IMR-90 (cell line): Measurements from ENCODE around the gene FALEC. TPM values are rescaled to one million over a fixed set of nuclear protein-coding genes. Genes with fewer than 3 reads are reported as not detected.

ENCODE experiments used
- ATAC-seq: fragments of 200-7000 bp; cut with Tn5 transposase; 2 replicates; pipeline ENCODE4 v1.9.1; 2020; ENCODE audit warnings: low read depth, mild to moderate bottlenecking, moderate library complexity
- BruUV-seq: library from RNA; stranded (reverse); fragments of 400-500 nt; replicated peaks from 2 replicates; lab custom pipeline; 2021; lab: Mats Ljungman, UMichigan
- CTCF ChIA-PET: fragments of 300-600 bp; formaldehyde crosslinking; extraction: SDS; loops from one replicate; lab custom pipeline; 2021; ENCODE audit warnings: antibody characterized with exemption; lab: Yijun Ruan, JAX
- POLR2A ChIA-PET: fragments of 300-600 bp; sonication (Branson Sonifier 250); formaldehyde crosslinking; loops from one replicate; lab custom pipeline; 2022; ENCODE audit warnings: antibody characterized with exemption; ENCODE audit not compliant: unreplicated experiment; lab: Charles Lee
- DNase-seq: peaks from one replicate; pipeline ENCODE4 v3.0.0; 2013
- H2AFZ ChIP-seq: replicated peaks from 2 replicates; pipeline ENCODE3; 2013; ENCODE audit warnings: low read length, mild to moderate bottlenecking; ENCODE audit not compliant: poor library complexity
- H2AK5ac ChIP-seq: 2 replicates; pipeline ENCODE4 v1.6.1; 2013; ENCODE audit warnings: low read depth, low read length, inconsistent platforms
- H2AK9ac ChIP-seq: replicated peaks from 2 replicates; pipeline ENCODE3; 2013; ENCODE audit warnings: mild to moderate bottlenecking, low read depth, low read length, moderate library complexity; ENCODE audit not compliant: poor library complexity
- H2BK120ac ChIP-seq: 2 replicates; pipeline ENCODE4 v1.6.1; 2013; ENCODE audit warnings: low read depth, low read length, inconsistent platforms
- H2BK15ac ChIP-seq: 3 replicates; pipeline ENCODE4 v1.6.1; 2013; ENCODE audit warnings: low read depth, low read length, inconsistent platforms
- H2BK20ac ChIP-seq: 2 replicates; pipeline ENCODE4 v1.6.1; 2013; ENCODE audit warnings: low read depth, mild to moderate bottlenecking, inconsistent platforms, low read length, moderate library complexity
- H2BK5ac ChIP-seq: 2 replicates; pipeline ENCODE4 v1.6.1; 2013; ENCODE audit warnings: mild to moderate bottlenecking, low read depth, low read length, inconsistent platforms; ENCODE audit not compliant: poor library complexity, severe bottlenecking
- H3K14ac ChIP-seq: replicated peaks from 2 replicates; pipeline ENCODE4 v1.6.1; 2013; ENCODE audit warnings: low read depth, low read length, inconsistent platforms
- H3K18ac ChIP-seq: 2 replicates; pipeline ENCODE4 v1.6.1; 2013; ENCODE audit warnings: low read depth, low read length, control low read depth
- H3K23ac ChIP-seq: 2 replicates; pipeline ENCODE4 v1.6.1; 2013; ENCODE audit warnings: low read depth, low read length, inconsistent platforms
- H3K27ac ChIP-seq: 2 replicates; pipeline ENCODE4 v1.5.1; 2013; ENCODE audit warnings: mild to moderate bottlenecking, control low read depth, low read length; ENCODE audit not compliant: insufficient read depth
- H3K27me3 ChIP-seq: 2 replicates; pipeline ENCODE4 v1.6.1; 2013; ENCODE audit warnings: low read length; ENCODE audit not compliant: control insufficient read depth, insufficient read depth
- H3K36me3 ChIP-seq: 2 replicates; pipeline ENCODE4 v1.6.1; 2013; ENCODE audit warnings: low read length, mixed read lengths; ENCODE audit not compliant: control insufficient read depth, insufficient read depth
- H3K4ac ChIP-seq: 2 replicates; pipeline ENCODE4 v1.6.1; 2013; ENCODE audit warnings: low read depth, low read length, inconsistent platforms
- H3K4me1 ChIP-seq: 2 replicates; pipeline ENCODE4 v1.6.1; 2013; ENCODE audit warnings: low read length, mixed read lengths; ENCODE audit not compliant: control insufficient read depth, insufficient read depth
- H3K4me2 ChIP-seq: 2 replicates; pipeline ENCODE4 v1.6.1; 2013; ENCODE audit warnings: low read depth, mild to moderate bottlenecking, control low read depth, low read length, moderate library complexity
- H3K4me3 ChIP-seq: 2 replicates; pipeline ENCODE4 v1.5.1; 2013; ENCODE audit warnings: low read depth, mild to moderate bottlenecking, control low read depth, low read length, moderate library complexity; ENCODE audit not compliant: insufficient read depth
- H3K56ac ChIP-seq: 2 replicates; pipeline ENCODE4 v1.6.1; 2013; ENCODE audit warnings: low read length, inconsistent platforms; ENCODE audit not compliant: insufficient read depth; ENCODE audit errors: extremely low read depth
- H3K79me1 ChIP-seq, 2 experiments: 2 replicates each; pipeline ENCODE4 v1.6.1; 2013; ENCODE audit warnings: low read length in 2 of 2, inconsistent platforms in 1 of 2, low read depth in 1 of 2
- H3K9ac ChIP-seq: 2 replicates; pipeline ENCODE4 v1.6.1; 2013; ENCODE audit warnings: low read depth, low read length, control low read depth
- H3K9me1 ChIP-seq: 2 replicates; pipeline ENCODE4 v1.6.1; 2013; ENCODE audit warnings: low read length, inconsistent platforms; ENCODE audit not compliant: insufficient read depth
- H3K9me3 ChIP-seq: 2 replicates; pipeline ENCODE4 v1.6.1; 2013; ENCODE audit warnings: low read length; ENCODE audit not compliant: control insufficient read depth, insufficient read depth
- H4K20me1 ChIP-seq: 2 replicates; pipeline ENCODE4 v1.6.1; 2013; ENCODE audit warnings: low read length, inconsistent platforms; ENCODE audit not compliant: insufficient read depth
- H4K5ac ChIP-seq: 2 replicates; pipeline ENCODE4 v1.6.1; 2013; ENCODE audit warnings: mild to moderate bottlenecking, low read depth, low read length, control low read depth
- H4K8ac ChIP-seq, 2 experiments: 2 replicates each; pipeline ENCODE4 v1.6.1; 2013; ENCODE audit warnings: low read depth in 2 of 2, low read length in 2 of 2, control low read depth in 1 of 2, inconsistent platforms in 1 of 2
- H4K91ac ChIP-seq: 2 replicates; pipeline ENCODE4 v1.6.1; 2013; ENCODE audit warnings: low read depth, low read length, inconsistent platforms; ENCODE audit not compliant: insufficient read depth
- CEBPB ChIP-seq: IDR thresholded peaks from 2 replicates; pipeline ENCODE4 v1.6.1; 2012; ENCODE audit warnings: low read depth, low read length, improper control_type of control experiment
- CHD1 ChIP-seq: IDR thresholded peaks from 2 replicates; pipeline ENCODE4 v1.6.1; 2012; ENCODE audit warnings: low read depth, low read length, improper control_type of control experiment
- ELK1 ChIP-seq: fragments of 150-350 bp; IDR thresholded peaks from 2 replicates; pipeline ENCODE4 v1.6.1; 2016; ENCODE audit warnings: low read depth, mild to moderate bottlenecking, low read length, moderate library complexity, borderline replicate concordance
- FOS ChIP-seq: fragments of 150-350 bp; IDR thresholded peaks from 2 replicates; pipeline ENCODE4 v1.6.1; 2016; ENCODE audit warnings: low read depth, low read length
- MAFK ChIP-seq: IDR thresholded peaks from 2 replicates; pipeline ENCODE4 v1.6.1; 2012; ENCODE audit warnings: low read depth, low read length, improper control_type of control experiment
- MXI1 ChIP-seq: IDR thresholded peaks from 2 replicates; pipeline ENCODE4 v1.6.1; 2012; ENCODE audit warnings: low read depth, mild to moderate bottlenecking, low read length, moderate library complexity, borderline replicate concordance
- NFE2L2 ChIP-seq: fragments of 150-350 bp; IDR thresholded peaks from 2 replicates; pipeline ENCODE4 v1.6.1; 2016; ENCODE audit warnings: low read depth, mild to moderate bottlenecking, low read length
- POLR2A ChIP-seq: IDR thresholded peaks from 2 replicates; pipeline ENCODE4 v1.6.1; 2012; ENCODE audit warnings: mild to moderate bottlenecking, low read depth, low read length
- RCOR1 ChIP-seq: IDR thresholded peaks from 2 replicates; pipeline ENCODE4 v1.6.1; 2012; ENCODE audit warnings: mild to moderate bottlenecking, low read length, improper control_type of control experiment; ENCODE audit not compliant: insufficient replicate concordance
- RFX5 ChIP-seq: IDR thresholded peaks from 2 replicates; pipeline ENCODE4 v1.8.0; 2012; ENCODE audit warnings: low read depth, mild to moderate bottlenecking, low read length, moderate library complexity
- SMC3 ChIP-seq: fragments of 150-350 bp; IDR thresholded peaks from 2 replicates; pipeline ENCODE4 v1.6.1; 2016; ENCODE audit warnings: low read depth, mild to moderate bottlenecking, antibody characterized with exemption, low read length, moderate library complexity
- USF2 ChIP-seq: fragments of 150-350 bp; IDR thresholded peaks from 2 replicates; pipeline ENCODE4 v1.6.1; 2017; ENCODE audit warnings: mild to moderate bottlenecking, antibody characterized with exemption, low read length, low read depth
- WGBS, 2 experiments: methylation state at CpG; one replicate each; pipeline versions ENCODE4 v1.1.5 to v1.1.7; 2013; ENCODE audit warnings: missing lambda C conversion rate in 2 of 2; ENCODE audit not compliant: insufficient read length in 1 of 2; ENCODE audit errors: extremely low coverage in 2 of 2; 5-methylcytosine and 5-hydroxymethylcytosine counted together
- dilution Hi-C: fragments of 300-500 bp; cut with HindIII; formaldehyde crosslinking; loops from one replicate; pipeline ENCODE4 v1.14.3; 2018; ENCODE audit warnings: low sequenced_read_pairs; ENCODE audit not compliant: unreplicated experiment
- in situ Hi-C: fragments of 300-500 bp; cut with MboI; formaldehyde crosslinking; loops from 3 replicates; pipeline ENCODE4 v1.14.3; 2019; ENCODE audit warnings: low sequenced_read_pairs, inconsistent platforms, mixed read lengths
- intact Hi-C: fragments of 100-400 bp; cut with micrococcal nuclease; formaldehyde crosslinking; loops from 2 replicates; pipeline ENCODE4 v1.10.0; 2022
- polyA plus RNA-seq, 3 experiments: library from polyadenylated mRNA; depleted of rRNA; stranded (reverse); fragments of >200 nt; gene quantifications; 2 replicates each; pipeline ENCODE4 v1.2.3, GENCODE V29; 2012; ENCODE audit warnings: low replicate concordance in 1 of 3
- total RNA-seq: library from RNA; depleted of rRNA; stranded (reverse); fragments of >200 nt; gene quantifications from 2 replicates; pipeline ENCODE4 v1.2.3, GENCODE V29; 2012

Gene FALEC
- total and polyA plus RNA-seq, 2 of the 4 experiments (the other 2 are of a cell fraction), result not detected

GRCh38 chr1:150498342-150498741 is 17.2 kb upstream of the FALEC start:
- H4K5ac ChIP-seq, result no peak overlapping the region
- 100% methylated on average over 6 of the region's 10 CpGs; no CpG with 5 or more reads in 1 of the 2 experiments for WGBS, 2 experiments
- no peak overlapping the region for H3K23ac ChIP-seq
- no peak overlapping the region for H3K56ac ChIP-seq
- H2AFZ ChIP-seq, result no peak overlapping the region
- H3K4me2 ChIP-seq, result no peak overlapping the region
- H3K9me1 ChIP-seq, result no peaks in the 10 kb centered on the region; the same call in 1 of the 2 replicates
- H4K20me1 ChIP-seq, result no peaks in the 10 kb centered on the region
- no peaks in the 10 kb centered on the region for H3K79me1 ChIP-seq
- no peak overlapping the region for H4K8ac ChIP-seq
- BruUV-seq, result no TSS peak
- no peak overlapping the region for H3K9ac ChIP-seq
- H2BK120ac ChIP-seq, result no peak overlapping the region
- DNase-seq (no peak), ATAC-seq (no peak)
- no peak overlapping the region for H2AK9ac ChIP-seq
- TF ChIP-seq MAFK (no peak), SMC3 (no peak), CEBPB (no peak), FOS (no peak), POLR2A (no peak), MXI1 (no peak), ELK1 (no peak), CHD1 (no peak), NFE2L2 (no peak), USF2 (no peak), RFX5 (no peak), RCOR1 (no peak)
- intact Hi-C loops (no loop called here), in situ Hi-C loops (no loop called here), dilution Hi-C loops (no loop called here)
- no peak overlapping the region for H3K14ac ChIP-seq
- no peak overlapping the region for H3K27ac ChIP-seq
- POLR2A ChIA-PET, result interaction anchor here (0.5 kb wide), 1 partner anchor 11 kb away, joined by 3 read pairs; no protein-coding TSS in a partner anchor
- H3K27me3 ChIP-seq, result no peaks in the 10 kb centered on the region
- H3K4ac ChIP-seq, result no peak overlapping the region
- no peaks in the 10 kb centered on the region for H3K9me3 ChIP-seq
- H2BK5ac ChIP-seq, result no peak overlapping the region
- no peak overlapping the region for H2BK15ac ChIP-seq
- no peak overlapping the region for H2BK20ac ChIP-seq
- H3K36me3 ChIP-seq, result peaks cover 34% of the 10 kb centered on the region
- CTCF ChIA-PET, result no interaction called here
- H2AK5ac ChIP-seq, result no peak overlapping the region
- no peak overlapping the region for H3K4me3 ChIP-seq
- H4K91ac ChIP-seq, result no peak overlapping the region
- H3K4me1 ChIP-seq, result no peaks in the 10 kb centered on the region
- H3K18ac ChIP-seq, result no peak overlapping the region
